Activated CD8-positive, alpha-beta memory T cell treated with anti-CD3 and anti-CD28 coated beads for 1 hour (primary cell): ENCODE results near the gene KLF15.

Experiments
- DNase-seq, 2 donors: peaks; one replicate each; pipeline ENCODE4 v3.0.0-alpha.2; 2020; ENCODE audit warnings: low read depth in 1 of 2; ENCODE audit errors: extremely low read depth in 1 of 2

KLF15 gene

DNA sequence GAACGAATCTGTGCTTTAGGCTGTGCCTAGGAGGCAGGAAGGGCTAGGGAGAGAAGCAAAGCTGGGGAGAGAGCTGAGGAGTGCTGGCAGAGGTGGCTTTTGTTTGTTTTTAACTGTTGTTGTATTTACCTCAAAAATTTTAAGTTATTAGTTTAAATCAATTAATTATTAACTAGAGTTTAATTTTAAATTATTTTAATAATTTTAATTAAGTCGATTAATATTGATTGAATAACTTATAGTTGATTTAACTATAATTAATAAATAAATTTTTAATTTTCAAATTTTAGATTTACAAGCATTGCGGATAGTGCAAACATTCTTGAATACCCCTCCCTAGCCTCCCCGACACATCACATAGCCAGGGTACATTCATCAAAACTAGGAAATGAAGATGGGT lies 30.6 kb downstream of the KLF15 start:
- no peak for DNase-seq

DNA sequence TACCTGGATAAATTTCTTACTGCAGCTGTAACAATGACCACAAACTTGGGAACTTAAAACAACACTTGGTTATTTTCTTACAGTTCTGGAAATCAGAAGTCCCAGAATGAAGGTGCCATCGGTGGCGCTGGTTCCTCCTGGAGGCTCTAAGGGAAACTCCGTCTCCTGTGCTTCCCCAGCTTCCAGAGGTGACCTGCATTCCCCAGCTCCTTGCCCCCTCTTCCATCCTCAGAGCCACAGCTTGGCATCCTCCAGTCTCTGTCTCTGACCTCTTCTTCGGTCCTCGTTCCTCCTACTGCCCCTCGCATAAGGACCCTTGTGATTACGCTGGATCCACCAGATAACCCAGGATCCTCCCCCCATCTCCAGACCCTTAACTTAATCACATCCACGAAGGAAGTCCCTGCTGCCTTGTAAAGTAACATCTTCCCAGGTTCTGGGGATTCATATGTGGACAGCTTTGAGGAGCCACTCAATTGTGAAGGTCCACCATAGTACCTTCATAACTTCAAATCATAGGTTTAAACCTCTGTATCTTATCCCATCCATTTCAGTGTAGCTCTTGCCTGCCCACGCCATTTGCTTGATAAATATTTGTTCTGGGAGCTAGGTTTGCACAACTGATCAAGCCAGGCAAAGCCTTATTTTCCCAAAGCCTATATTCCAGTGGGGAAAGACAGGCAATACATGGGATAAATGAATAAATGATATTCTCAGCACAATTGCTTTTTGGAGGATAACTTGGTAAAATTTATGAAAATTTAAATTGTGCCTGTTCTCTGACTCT lies 34.8 kb downstream of the KLF15 start:
- DNase-seq: no peak

DNA sequence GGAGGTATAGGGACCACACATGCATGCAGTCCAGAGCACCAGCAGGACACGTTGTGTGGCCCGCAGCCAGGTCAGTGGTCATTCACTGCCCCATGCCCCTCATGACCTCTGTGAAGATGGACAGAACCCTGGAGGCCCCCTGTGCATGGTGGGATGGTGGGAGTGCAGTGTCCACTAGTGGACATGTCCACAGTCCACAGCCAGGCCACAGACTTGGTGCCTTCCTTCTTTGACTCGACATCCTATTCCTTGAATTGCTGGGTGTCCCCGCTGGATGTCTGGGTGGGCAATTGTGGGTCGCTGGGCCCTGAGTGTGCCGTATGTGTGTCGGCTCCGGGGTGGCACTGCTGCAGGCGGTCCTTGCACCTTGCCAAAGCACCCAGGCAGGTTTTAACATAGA lies 35.7 kb downstream of the KLF15 start:
- no peak for DNase-seq

DNA sequence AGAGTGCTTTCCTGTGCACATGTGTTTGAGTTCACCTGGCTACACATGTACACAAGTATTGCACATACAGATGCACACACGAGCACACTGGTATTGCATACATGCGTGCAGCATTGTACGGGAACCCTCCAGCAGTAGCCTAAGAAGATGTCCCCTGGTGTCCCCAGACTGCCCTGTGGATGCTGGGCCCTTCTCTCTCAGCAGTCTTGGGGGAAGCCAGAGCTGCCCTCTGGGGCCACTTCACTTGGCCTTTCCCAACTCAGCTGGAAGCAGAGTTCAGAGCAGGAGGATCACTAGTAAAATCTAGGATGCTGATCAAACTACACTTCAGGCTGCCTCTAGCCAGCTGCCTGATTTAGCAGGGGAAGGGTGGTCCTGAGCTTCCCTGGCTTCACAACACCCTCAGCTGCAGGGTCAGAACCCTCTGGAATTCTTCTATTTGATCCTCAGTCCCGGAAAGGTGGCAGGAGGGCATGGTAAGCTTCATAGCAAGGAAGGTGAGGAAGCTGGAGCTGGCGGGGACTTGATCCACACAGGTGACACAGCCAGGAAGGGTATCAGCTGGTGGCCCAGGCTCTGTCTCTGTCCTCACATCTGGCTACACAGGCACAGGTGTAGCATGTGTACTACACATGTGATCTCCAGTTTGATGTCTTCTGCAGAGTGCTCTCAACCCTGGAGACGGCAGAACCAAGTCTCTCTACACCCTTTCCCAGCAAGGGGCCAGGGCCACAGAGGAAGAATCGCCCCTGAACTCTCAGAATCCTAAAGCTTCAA lies 36.5 kb downstream of the KLF15 start:
- no peak for DNase-seq

DNA sequence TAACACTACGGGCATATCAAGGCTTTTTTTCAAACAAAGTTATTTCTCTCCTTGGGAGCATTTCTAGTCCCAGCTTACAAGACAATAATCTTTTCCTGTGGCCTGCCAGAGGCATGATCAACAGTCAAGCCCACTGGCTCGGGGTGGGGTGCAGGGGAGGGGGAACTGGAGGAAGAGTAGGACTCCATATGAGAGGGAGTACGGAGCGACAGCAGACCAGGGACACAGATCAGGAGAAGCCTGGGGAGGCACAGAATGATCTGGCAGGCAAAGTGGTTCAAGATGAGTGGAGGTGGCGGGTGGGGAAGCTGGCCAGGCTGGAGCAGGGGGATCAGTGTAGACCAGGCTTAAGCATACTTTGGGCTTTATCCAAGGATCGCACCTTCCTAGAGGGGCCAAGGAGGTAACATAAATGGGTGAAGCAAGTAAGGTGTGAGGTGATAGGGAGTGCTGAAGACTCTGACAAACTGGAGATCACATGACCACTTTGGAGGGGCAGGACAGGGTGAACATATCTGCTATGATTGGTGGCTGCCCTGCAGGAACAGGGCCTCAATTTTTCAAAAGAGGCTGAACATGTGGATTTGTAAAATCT lies 37.4 kb downstream of the KLF15 start:
- DNase-seq: no peak

DNA sequence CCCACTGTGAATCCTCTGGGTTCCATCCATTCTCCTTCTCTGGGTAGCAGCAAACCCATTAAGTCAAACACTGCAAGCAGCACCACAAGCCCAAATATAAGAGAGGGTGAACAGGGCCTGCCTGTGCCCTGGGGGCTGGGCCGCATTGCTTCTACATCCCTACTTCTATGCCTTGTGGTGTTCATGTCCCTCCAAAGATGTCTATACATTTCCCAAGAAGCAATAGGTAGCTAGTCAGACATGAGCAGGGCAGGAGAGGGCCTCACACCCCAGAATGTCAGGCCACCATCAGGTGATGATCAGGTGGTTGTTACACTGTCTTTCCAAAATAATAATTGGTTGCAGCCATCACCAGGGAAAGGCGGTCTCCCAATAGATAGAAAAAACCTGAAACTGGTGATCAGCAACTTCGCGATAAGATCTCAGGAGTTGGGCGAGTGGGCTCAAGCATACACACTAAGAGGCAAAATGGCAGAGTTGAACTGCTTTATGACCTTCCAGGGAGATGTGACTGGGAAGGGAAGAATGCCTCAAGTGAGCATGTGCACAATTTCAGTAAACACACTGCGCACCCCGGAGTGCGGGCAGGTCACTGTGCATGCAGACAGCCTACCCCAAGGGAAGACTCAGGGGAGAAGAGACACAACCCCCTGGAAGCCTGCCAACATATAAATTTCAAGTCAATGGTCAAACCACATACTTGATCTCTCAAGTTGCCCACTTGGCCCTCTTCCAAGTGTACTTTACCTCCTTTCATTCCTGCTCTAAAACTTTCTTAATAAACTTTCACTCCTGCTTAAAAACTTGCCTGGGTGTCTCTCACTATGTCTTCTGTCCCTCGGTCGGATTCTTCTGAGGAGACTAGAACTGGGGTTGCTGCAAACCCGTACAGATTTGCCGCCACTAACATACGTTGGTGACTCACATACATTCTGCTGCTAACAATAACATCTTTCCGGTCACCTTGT lies 39.9 kb downstream of the KLF15 start:
- DNase-seq: no peak

DNA sequence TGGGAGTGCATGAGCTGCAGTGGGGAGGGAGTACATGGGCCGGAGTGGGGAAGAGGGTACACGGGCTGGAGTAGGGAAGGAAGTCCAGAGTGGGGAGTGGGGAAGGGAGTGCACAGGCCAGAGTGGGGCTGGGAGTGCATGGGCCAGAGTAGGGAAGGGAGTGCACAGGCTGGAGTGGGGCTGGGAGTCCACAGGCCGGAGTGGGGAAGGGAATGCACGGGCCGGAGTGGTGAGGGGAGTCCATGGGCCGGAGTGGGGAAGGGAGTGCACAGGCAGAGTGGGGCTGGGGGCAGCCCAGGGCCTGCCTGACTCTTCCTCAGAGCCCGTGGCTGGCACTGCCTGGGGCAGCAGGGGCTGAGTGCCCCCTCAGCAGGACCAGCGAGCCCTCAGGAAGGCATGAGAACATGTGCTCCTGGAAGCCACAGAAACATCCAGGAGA lies 40.7 kb downstream of the KLF15 start:
- DNase-seq: no peak

DNA sequence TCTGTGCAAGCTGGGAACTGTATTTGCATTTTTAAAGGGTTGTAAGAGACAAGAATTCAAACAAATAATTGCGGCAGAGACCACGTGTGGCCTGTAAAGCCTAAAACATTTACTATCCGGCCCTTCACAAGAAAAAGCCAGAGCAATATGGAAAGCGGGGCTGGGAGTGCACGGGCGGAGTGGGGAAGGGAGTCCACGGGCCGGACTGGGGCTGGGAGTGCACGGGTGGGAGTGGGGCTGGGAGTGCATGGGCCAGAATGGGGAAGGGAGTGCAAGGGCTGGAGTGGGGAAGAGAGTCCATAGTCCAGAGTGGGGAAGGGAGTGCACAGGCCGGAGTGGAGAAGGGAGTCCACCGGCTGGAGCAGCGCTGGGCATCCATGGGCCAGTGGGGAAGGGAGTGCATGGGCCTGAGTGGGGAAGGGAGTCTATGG lies 41.2 kb downstream of the KLF15 start:
- DNase-seq: no peak

DNA sequence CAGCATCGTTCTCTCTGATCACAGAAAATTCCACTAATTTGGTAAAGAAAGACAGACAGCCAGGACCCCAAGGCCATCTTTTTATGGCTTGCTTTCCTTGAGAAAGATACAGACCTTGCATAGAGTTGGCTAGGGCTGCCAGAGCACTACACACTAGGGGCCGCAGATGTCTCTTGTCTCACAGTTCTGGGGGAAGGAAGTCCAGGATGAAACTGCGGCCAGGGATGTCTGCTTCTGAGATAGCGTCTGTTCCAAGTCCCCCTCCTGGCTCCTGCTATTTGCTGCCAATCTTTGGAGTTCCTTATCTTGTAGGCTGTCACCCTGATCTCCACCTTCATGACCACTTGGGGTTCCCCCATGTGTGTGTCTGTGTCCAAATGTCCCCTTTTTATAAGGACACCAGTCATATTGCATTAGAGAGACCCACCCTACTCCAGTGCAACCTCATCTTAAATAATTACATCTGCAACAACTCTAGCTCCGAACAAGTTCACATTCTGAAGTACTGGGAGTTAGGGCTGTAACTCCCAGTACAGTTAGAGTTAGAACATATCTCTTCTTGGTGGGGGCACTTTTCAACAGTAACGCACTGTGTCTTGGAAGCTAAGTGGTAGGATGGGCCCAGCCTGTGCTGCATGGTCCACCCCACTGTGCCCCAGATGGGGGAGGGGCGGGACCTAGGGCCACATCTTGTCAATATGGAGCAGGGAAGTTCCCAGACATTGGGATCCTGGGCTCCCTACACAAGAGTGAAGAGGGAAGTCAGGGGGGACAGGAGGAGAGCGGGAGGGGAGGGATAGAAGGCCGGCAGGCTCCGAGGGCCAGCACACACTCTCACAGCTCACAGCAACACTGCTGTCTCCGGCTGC lies 42.2 kb downstream of the KLF15 start:
- DNase-seq: no peak

DNA sequence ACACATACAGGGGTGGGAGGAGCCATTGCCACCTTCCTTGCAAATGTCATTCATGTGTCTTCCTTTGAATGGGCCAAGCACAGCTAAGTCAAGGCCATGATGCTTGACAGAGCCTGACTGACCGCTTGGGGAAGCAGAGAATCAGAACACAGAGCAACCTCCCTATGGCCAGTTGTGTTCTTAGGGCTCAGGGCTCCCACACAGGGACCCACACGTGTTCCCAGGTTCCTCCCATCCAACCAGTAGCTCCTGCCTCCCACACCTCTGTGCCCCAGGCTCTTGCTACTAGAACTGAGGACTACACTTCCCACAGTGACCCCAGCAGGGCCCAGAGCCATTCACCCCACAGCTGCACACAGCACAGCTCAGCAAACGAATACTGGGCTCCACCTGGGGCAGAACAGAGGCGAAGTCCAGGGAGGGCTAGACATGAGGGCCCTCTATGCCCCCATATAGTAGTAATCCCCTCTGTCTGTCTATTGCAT lies 42.9 kb downstream of the KLF15 start:
- DNase-seq: no peak

DNA sequence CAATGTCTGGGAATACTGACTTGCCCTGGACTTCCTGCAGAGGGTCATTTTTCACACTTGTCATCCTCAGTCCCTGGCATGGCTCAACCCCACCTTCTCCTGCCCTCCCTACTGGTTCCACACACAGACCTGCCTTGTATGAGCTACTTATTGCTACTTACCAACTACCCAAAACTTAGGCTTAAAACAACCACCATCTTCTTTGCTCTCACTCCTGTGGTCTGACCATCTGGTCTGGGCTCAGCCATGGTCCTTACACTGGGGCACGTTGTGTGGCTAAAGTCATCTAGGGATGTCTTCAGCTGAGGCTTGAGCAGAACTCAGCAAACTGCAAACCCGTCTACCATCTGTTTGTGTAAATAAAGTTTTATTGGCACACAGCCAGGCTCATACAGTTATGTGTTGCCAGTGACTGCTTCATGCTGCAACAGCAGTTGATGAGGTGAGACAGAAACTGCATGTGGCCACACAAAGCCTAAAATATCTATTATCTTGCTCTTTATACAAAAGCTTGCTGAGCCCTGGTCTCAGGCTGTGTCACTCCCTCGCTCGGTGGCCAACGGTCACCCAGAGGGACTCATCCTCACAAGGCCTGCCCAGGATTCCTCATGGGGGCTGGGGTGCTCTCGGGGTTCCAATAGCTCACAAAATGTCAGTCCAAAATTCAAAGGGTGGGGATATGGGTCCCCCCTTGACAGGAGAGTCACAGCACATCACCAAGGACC lies 43.5 kb downstream of the KLF15 start:
- DNase-seq: no peak

DNA sequence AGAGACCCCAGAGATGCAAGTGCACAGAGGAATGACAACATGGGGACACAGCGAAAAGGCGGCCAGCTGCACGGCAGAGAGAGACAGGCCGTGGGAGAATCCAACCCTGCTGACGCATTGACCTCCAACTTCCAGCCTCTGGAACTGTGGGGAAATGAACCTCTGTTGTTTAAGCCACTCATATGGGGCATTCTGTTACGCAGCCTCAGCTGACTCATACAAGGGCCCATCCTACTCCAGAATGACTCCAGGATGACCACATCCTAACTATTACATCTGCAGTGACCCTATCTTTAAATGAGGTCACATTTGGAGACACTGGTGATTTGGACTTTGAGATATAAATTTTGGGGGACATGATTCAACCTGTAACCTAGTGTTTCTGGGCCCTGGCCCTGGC lies 44.0 kb downstream of the KLF15 start:
- no peak for DNase-seq

DNA sequence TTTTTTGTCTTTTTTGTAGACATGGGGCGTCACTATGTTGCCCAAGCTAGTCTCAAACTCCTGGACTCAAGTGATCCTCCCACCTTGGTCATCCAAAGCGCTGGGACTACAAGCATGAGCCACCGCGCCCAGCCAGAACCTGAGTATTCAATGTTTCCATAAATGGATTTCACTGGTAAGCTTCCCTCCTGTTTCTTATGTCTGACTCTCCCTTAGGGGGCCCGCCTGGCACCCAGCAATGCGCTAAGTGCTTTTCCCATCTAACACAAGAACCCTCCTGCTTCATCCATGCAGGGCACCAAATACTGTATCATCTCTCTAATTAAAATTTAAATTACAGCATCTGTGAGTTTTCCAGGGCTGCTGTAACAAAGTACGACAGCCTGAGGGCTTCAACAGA lies 44.9 kb downstream of the KLF15 start:
- DNase-seq: no peak

DNA sequence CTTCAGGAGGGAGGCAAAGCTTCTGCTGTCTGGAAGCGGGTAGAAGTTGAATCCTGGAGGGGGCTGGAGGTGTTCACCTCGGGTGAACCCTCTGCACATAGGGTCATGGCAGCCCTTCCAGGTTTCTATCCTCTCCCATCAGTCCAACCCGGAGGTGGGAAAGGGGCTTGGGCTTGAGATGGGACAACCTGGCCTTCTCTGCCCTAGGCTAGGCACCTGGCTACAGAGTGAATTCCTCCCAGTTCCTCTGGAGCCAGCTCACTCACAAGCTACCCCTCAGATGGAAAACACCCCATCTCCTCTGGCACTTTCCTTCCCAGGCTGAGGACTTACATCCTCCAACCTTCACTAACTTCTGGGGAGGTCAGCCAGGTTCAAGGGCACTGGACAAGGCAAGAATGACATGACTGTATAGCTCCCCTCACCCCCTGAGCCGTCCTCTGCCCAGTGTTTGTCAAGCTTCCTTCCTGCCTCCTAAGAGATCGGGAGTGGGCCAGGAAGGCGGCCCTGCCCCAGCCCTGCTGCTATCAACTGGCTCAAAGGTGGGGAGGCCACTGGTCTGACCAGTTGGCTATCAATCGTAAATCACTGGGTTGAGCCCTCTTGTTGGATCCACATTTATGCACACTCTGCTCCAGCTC lies 45.8 kb downstream of the KLF15 start:
- no peak for DNase-seq

DNA sequence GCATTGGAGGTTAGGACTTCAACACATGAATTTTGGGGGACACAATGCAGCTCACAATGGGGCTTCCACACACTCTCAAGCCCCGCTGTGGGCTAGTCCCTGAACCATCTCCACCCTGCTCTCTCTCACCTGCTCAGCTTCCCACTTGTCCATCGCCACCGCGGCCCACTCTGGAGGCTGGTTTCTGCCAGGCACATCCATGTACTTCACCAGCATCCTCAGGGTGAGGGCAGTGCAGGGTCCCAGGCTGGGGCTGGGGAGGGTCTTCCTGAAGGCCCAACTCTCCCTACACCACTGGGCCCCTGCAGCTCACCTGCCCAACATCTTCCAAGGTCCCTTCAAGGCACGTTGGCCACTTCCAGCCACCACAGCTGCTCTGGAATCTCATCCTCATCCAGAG lies 46.4 kb downstream of the KLF15 start:
- no peak for DNase-seq

DNA sequence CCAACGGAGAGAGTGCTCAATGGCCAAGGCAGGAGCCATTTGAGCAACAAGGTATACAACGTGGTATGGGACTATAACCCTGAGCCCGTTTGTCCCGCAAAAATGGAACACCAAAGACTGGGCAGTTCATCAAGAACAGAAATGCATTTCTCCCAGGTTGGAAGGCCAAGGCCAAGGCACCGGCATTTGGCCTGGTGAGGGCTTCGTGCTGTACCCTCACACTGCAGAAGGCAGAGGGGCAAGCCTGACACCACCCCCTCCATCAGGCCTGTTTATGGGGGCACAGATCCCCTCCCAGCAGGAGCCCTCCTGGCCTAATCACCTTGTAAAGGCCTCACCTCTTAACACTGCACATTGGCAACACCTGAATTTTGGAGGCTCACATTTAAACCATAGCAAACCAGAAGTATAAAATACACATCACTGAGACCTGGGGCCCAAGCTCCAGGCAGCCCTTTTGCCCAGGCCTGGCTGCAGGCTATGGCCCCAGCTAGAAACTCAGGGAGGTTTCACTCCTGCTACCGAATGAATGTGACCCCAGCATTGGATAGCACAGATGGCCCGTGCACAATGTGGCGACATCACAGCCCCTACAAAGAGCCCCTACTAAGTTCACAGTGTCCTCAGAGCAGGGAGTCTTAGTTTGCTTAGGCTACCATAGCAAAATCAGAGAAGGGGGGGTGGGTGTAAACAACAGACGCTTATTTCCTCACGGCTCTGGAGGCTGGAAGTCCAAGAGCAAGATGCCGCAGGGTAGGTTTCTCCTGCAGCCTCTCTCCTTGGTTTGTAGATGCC lies 47.1 kb downstream of the KLF15 start:
- no peak for DNase-seq

DNA sequence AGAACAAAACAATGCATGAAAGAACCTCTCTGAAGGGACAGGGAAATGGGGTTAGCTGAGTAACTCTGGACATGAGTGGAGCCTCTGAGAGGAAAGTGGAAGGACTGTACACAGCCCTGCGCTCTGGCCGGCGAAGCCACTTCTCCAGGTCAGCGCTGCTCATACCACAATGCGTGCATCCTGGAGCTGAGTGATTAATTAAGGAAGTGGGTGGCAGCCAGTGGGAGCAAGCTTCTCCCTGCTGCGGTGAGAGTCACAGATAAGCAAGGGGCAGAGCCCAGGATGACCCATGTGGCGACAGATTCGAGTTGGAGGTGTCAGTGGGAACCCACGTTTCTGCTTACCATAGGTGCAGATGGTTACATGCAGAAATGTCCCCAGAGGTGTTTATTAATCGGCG lies 48.0 kb downstream of the KLF15 start:
- DNase-seq: no peak
